ENCODE results near the gene FAIM.
"Not testable (repeated sequence)": the region's sequence is repeated elsewhere in the genome, so short reads cannot be mapped to it uniquely, and the experiment has no call there.

The FAIM gene

GRCh38 chr3:138604106-138604595 is 4.4 kb upstream of the FAIM start:
- not testable (repeated sequence) for DNase-seq

GRCh38 chr3:138609898-138610266 is 1.3 kb downstream of the FAIM start:
- DNase-seq = no peak

- DNase-seq = no peak
Observed at GRCh38 chr3:138615462-138615861, 6.9 kb downstream of the FAIM start.

- DNase-seq = no peak
Observed at GRCh38 chr3:138620431-138620830, 11.9 kb downstream of the FAIM start.

GRCh38 chr3:138624518-138624917 is 15.9 kb downstream of the FAIM start:
- no peak for DNase-seq

DNA sequence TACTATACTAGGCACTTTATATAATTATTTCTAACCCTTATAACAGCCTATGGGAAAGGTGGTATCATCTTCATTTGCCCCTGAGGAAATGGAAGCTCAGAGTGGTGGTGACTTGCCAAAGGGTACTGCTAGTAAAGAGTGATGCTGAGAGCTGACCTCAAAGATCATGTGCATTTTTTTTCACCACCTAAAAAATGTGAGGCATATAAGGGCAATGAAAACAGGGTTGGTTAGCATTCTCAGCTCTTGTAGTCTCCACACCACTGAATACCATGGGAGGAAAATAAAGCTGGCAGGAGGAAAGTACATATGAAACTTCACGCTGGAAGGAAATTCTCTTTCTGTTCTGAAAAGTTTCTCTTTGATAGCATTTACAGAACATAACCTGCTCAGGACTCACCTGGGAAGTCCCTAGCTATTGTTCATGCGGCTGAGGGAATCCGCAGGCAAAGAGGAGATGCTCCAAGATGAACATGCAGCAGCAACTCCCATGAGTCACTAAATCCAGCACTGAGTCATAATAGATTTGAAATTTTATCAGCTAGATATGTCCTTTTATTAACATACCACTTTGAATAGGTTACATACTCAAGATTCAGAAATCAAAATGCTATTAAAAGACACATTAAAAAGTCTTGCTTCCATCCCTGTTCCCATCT is 17.3 kb downstream of the FAIM start:
- DNase-seq = no peak

DNA sequence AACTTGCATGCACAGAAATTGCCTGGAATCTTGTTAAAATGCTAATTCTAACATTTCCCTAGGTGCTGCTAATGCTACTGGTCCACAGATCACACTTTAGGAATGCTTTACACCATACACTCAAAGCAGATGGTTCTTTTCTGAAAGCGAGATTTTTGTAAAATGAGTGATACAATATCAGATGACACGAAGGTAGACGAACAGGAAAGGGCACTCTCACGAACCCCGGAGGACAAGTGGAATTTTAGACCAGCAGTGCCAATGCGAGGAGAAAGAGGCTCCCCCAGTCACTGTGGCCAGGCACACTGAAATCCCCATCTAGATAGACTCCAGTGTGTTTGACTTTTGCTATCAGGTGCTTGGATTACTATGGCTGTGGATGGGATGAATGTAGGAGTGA is 21.0 kb downstream of the FAIM start:
- no peak for DNase-seq

- DNase-seq = no peak
Observed at GRCh38 chr3:138638641-138639040, 30.1 kb downstream of the FAIM start.

DNA sequence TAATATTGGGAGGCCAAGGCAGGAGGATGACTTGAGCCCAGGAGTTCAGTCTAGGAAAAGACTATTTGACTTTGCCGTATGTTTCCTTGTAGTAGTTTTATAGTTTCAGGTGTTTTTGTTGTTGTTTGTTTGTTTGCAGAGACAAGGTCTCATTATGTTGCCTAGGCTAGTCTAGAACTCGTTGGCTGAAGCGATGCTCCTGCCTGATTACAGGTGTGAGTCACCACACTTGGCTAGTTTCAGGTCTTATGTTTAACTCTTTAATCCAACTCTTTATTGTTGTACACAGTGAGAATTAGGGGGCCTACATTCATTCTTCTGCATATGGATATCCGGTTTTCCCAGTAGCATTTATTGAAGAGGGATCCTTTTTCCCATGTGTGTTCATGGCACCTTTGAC is 32.0 kb downstream of the FAIM start:
- no peak for DNase-seq

GRCh38 chr3:138642226-138642926 is 33.8 kb downstream of the FAIM start:
- no peak for DNase-seq

DNA sequence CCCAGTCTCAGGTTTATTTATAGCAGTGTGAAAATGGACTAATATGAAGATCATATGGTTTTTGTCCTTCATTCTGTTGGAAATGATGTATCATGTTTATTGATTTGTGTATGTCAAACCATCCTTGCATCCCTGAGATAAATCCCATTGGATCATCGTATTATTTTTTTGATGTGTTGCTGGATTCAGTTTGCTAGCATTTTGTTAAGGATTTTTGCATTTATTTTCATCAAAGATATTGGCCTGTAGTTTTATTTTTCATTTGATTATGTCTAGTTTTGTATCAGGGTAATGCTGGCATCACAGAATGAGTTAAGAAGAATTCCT is 34.3 kb downstream of the FAIM start:
- no peak for DNase-seq

DNA sequence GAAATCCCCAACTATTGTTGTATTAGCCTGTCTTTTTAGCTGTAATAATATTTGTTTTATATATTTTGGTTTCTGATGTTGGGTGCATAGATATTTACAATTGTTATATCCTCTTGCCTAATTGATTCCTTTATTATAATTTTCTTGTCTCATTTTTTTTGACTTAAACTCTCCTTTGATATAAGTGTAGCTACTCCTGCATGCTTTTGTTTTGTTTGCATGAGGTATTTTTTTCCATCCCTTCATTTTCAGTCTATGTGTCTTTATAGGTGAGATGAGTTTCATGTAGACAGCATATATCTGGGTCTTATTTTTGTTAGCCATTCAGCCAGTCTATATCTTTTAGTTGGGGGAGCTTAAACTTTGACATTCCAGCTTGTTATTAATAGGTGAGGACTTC is 37.4 kb downstream of the FAIM start:
- no peak for DNase-seq

- DNase-seq = no peak
Observed at GRCh38 chr3:138646513-138646912, 37.9 kb downstream of the FAIM start.

GRCh38 chr3:138649134-138649533 is 40.6 kb downstream of the FAIM start:
- no peak for DNase-seq

DNA sequence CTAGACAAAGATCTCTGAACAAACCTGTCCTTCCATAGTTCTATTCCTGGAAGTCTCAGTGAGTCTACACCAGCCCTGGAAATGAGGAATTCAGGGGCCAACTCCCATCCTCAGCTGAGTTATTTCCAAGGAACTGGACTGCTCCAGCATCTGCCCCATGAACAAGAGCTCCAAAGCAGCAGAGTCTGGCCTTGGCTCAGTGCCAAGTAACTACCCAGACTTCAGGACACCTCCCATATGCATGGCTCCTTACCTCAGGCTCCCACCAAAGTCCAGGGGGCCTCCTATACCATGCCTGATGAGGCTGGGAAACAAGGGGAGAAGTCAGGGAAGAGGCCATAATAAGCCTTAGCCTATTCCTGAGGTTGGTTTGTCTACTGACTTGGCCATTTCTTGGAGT is 45.0 kb downstream of the FAIM start:
- no peak for DNase-seq

- DNase-seq = no peak
Observed at GRCh38 chr3:138657508-138657907, 48.9 kb downstream of the FAIM start.

- DNase-seq = no peak
Observed at GRCh38 chr3:138668107-138668506, 59.5 kb downstream of the FAIM start.

DNA sequence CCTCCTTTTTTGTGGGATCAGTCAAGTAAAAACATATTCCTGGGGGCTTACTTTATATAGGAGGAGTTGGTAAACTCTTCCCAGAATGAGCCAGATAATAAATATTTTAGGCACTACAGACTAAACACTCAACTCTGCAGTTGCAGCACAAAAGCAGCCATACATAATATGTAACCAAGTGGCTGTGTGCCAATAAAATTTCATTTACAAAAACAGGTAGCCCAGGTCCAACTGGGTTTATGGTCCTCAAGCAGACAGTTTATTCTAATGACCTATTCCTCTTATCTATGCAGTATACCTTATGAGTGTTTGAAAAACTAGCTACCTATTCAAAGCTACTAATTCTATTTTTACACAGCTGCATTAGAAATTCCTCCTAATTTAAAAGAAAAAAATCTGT is 61.8 kb downstream of the FAIM start:
- no peak for DNase-seq

GRCh38 chr3:138673641-138674530 is 65.3 kb downstream of the FAIM start:
- no peak for DNase-seq

DNA sequence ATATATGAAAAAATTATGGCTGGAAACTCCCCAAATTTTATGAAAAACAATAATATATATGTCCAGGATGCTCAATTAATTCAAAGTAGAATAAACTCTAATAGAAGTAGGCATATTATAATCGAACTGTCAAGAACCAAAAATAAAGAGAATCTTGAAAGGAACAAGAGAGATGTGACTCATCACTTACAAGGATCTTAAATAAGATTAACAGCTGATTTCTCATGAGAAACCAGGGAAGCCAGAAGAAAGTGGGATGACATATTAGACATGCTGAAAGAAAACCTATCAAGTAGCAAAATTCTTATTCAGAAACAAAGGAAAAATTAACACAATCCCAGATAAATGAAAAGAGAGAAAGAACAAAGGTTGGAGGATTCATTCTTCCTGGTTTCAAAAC is 66.8 kb downstream of the FAIM start:
- DNase-seq = no peak

GRCh38 chr3:138678086-138678485 is 69.5 kb downstream of the FAIM start:
- DNase-seq = no peak

DNA sequence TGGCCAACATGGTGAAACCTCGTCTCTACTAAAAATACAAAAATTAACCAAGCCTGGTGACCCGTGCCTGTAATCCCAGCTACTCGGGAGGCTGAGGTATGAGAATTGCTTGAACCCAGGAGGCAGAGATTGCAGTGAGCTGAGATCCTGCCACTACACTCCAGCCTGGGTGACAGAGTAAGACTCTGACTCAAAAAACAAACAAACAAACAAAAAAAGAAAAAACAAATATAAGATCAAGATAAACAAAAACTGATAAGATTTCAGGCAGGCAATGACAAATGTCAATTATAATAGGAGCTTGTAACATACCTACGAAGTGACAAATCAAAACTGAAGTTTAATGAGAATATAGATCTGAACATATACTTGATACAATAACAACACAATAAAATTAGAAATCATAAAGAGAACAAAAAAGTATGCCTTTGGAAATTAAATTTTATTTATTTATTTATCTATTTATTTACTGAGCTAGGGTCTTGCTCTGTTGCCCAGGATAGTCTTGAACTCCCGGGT is 70.4 kb downstream of the FAIM start:
- DNase-seq = no peak

GRCh38 chr3:138680974-138681373 is 72.4 kb downstream of the FAIM start:
- DNase-seq = not testable (repeated sequence)

Measured in CD4-positive, alpha-beta T cell treated with Interferon gamma for 1 hour (primary cell).